ENCODE measurements around the gene PDE3A. TPM values are rescaled to one million over a fixed set of nuclear protein-coding genes. Genes with fewer than 3 reads are reported as not detected.

Gene PDE3A
- total RNA-seq, 4 donors from 2014 or later = 9.0 to 21.8 (median 10.9) TPM

DNA sequence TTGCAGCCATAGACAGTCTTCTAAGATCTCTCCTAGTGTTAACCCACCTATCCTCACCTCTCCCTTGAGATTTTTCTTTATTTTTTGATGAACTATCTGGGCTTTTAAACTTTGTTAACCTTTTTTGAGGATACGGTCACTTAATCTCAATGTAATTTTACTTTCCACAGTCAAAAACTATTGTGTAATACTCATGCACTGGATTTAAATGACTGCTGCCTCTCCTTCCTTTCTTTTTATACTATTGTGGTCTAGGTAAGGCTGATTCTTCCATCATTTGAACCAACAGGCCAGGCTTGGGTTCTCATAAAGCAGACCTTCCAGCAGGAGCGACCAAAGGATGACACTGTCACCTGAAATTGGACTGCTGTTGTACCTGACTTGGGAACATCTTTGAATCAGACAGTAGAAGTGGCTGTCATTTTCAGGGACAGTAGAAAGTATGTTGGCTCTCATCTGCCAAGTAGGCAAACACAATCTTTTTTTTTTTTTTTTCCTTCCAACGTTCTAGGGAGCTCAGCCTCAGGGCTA, 689 bp upstream of the PDE3A start:
- TF ChIP-seq, protein P1, sequence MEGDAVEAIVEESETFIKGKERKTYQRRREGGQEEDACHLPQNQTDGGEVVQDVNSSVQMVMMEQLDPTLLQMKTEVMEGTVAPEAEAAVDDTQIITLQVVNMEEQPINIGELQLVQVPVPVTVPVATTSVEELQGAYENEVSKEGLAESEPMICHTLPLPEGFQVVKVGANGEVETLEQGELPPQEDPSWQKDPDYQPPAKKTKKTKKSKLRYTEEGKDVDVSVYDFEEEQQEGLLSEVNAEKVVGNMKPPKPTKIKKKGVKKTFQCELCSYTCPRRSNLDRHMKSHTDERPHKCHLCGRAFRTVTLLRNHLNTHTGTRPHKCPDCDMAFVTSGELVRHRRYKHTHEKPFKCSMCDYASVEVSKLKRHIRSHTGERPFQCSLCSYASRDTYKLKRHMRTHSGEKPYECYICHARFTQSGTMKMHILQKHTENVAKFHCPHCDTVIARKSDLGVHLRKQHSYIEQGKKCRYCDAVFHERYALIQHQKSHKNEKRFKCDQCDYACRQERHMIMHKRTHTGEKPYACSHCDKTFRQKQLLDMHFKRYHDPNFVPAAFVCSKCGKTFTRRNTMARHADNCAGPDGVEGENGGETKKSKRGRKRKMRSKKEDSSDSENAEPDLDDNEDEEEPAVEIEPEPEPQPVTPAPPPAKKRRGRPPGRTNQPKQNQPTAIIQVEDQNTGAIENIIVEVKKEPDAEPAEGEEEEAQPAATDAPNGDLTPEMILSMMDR (IDR thresholded peaks at IDR 0.05; ENCODE audit: low read depth) = no peak

DNA sequence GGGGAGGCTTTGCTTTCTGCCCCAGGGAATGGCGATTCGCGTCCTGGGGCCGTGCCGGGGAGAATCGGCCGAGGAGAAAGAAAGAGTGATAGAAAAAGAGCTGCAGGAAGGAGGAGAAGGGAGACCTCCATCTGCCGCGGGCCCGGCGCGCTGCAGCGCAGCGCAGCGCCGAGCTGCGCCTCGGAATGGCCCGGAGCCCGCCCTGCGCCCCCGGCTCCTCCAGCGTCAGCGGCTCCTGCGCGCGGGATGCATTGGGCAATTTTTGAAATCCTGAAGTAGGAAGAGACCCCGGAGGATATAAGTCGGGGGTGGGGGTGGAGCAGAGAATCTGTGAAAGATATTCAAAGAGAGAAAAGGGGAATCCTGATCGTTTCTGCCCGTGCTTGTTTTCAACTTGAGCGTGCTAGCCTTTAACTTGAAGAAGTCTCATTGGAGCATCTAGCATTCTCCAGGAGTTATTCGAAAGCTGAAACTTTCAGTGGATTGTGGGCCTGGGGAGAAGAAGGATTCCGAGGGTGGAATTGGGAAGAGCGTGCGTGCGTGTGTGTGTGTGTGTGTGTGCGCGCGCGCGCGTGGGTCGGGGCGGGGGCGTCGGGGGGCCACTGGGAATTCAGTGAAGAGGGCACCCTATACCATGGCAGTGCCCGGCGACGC, 441 bp downstream of the PDE3A start:
- TF ChIP-seq, protein P1 (IDR thresholded peaks at IDR 0.05; ENCODE audit: low read depth) = no peak

DNA sequence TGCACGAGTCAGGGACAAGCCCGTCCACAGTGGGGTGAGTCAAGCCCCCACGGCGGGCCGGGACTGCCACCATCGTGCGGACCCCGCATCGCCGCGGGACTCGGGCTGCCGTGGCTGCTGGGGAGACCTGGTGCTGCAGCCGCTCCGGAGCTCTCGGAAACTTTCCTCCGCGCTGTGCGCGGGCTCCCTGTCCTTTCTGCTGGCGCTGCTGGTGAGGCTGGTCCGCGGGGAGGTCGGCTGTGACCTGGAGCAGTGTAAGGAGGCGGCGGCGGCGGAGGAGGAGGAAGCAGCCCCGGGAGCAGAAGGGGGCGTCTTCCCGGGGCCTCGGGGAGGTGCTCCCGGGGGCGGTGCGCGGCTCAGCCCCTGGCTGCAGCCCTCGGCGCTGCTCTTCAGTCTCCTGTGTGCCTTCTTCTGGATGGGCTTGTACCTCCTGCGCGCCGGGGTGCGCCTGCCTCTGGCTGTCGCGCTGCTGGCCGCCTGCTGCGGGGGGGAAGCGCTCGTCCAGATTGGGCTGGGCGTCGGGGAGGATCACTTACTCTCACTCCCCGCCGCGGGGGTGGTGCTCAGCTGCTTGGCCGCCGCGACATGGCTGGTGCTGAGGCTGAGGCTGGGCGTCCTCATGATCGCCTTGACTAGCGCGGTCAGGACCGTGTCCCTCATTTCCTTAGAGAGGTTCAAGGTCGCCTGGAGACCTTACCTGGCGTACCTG, 1.1 kb downstream of the PDE3A start:
- TF ChIP-seq, protein P1 (IDR thresholded peaks at IDR 0.05; ENCODE audit: low read depth) = no peak

DNA sequence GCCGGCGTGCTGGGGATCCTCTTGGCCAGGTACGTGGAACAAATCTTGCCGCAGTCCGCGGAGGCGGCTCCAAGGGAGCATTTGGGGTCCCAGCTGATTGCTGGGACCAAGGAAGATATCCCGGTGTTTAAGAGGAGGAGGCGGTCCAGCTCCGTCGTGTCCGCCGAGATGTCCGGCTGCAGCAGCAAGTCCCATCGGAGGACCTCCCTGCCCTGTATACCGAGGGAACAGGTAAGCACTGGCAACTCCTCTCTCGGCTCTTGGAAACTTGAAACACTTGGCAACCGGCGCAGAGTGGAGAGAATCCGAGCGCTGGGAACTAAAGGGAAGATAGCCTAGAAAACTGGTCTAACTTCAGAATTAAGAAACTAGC, 1.7 kb downstream of the PDE3A start:
- TF ChIP-seq, protein P1 (IDR thresholded peaks at IDR 0.05; ENCODE audit: low read depth) = no peak

DNA sequence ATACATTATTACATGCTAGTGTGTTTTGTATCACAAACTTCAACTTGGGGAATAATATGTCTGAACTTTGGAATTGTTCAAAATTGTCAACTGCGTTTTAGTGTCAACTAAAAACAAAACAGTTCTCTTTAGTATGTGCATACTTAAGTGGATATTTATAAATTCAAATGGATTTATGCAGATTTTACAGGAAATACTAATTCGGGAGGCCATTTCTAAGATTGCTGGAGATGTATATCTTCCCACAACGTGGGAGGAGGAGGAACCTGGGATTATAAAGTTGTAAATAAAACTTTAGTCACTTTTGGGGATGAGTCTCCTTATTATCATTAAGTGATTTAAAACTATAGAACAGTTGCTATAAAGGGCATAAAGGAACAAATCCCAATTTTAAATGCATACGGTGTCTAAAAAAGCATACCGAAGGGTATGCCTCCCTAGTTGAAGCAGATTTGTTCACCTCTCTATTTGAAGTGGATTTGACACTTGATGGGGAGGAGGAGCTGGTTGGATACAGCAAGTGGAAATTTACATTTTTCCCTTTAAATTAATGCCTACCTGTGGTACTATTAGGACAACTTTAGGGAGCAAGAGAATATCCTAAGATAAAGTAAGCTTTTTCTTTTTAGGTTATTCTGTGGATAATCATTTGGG, 2.7 kb downstream of the PDE3A start:
- TF ChIP-seq, protein P1 (IDR thresholded peaks at IDR 0.05; ENCODE audit: low read depth) = no peak

DNA sequence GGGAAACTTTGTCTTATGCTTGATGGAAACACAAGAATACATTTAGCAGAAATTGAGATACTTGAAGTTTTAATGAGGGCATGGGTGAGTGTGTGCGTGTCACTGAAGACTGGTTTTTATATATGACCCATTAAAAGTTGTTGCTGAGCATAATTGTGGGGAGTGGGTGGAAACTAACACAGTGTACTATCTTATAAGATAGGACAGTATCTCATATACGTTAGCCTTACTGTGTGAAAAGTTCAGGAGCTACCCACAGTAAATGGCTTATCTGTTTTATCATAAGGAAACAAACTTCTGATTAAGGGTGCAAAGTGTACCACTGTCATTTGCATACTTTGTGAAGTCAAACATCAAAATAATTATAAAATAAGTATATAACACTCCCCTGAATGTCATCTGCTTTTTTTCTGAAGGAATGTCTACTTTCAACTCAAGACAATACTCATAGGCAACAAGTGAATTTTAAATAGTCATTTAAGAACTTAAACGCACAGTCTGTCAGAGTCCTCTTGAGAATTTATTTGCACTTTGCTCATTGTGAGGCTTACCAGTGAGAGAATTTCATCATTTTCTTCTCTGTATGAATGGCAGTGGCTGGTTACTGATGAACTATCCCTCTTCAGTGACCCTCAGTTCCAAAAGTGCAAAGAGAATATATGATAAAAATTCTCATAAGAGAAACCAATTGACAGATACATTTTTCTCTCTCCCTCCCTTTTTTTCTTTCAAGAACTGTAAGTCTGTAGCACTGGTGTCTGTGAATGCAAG, 4.2 kb downstream of the PDE3A start:
- TF ChIP-seq, protein P1 (IDR thresholded peaks at IDR 0.05; ENCODE audit: low read depth) = no peak

Data from subcutaneous adipose tissue (tissue), 4 donors.